Measurements from ENCODE around the gene CRB3.

DNA sequence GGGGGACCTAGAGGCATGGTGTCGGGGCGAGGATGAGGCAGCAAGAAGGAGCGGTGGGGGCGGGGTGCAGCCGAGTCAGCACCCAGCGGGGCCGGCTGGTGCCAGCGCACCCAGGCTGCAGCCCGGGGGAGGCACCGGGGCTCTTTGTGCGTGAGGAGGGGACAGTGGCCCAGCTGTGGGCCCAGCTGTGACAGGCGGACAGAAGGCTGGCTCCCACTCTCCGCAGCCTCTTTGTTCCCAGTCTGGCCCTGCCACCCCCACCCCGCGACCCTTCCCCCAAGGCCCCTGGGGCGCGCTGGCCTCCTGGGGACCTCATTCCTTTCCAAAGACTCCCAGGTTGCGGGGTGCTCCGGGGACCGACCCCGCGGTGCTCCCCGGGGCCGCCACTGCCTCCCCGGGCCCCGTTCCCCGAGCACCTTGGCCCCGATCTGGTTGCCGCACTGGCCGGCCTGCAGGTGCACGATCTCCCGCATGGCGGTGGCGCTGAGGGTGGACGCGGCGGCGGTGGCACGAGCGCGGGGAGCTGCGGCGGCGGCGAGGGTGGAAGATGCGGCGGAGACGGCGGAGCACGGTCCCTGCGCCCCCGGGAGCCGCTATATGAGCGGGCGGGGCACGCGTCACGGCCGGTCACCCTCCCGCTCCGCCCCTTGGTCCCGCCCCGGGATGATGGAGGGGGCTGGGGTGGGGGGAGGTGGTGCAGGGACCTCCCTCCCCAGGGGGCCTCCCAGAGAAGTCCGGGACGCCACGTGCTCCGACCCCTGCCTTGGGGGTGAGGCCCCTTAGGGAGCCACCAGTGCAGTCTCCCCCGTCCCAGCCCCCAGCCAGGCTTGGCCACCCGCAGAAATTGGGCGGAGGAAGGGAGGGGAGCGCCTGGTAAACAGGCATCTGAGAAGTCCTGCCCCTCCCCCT lies 37.9 kb downstream of the CRB3 start, which contains the start of gene TUBB4A:
- TF ChIP-seq, protein P1, sequence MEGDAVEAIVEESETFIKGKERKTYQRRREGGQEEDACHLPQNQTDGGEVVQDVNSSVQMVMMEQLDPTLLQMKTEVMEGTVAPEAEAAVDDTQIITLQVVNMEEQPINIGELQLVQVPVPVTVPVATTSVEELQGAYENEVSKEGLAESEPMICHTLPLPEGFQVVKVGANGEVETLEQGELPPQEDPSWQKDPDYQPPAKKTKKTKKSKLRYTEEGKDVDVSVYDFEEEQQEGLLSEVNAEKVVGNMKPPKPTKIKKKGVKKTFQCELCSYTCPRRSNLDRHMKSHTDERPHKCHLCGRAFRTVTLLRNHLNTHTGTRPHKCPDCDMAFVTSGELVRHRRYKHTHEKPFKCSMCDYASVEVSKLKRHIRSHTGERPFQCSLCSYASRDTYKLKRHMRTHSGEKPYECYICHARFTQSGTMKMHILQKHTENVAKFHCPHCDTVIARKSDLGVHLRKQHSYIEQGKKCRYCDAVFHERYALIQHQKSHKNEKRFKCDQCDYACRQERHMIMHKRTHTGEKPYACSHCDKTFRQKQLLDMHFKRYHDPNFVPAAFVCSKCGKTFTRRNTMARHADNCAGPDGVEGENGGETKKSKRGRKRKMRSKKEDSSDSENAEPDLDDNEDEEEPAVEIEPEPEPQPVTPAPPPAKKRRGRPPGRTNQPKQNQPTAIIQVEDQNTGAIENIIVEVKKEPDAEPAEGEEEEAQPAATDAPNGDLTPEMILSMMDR (IDR thresholded peaks at IDR 0.05; ENCODE audit: insufficient read depth, low read length): no peak
- no peak for TF ChIP-seq POLR2AphosphoS5 (IDR thresholded peaks at IDR 0.05; ENCODE audit: low read depth)

Measured in HL-60 (cell line).